Karpas-422 (cell line): ENCODE data around the gene INPP5A. TPM values are rescaled to one million over a fixed set of nuclear protein-coding genes. Genes with fewer than 3 reads are reported as not detected.

Experiments used
- DNase-seq: peaks from one replicate; pipeline ENCODE4 v3.0.0-alpha.2; 2015
- H2AFZ ChIP-seq: fragments of 200-600 bp; sonication (generic); 2 replicates; pipeline ENCODE4 v1.6.1; 2014; ENCODE audit warnings: antibody characterized with exemption, low read length, mixed read lengths
- H3K27ac ChIP-seq: fragments of 200-600 bp; sonication (generic); 2 replicates; pipeline ENCODE4 v1.5.1; 2014; ENCODE audit warnings: mild to moderate bottlenecking, low read length, moderate library complexity
- H3K27me3 ChIP-seq: fragments of 200-600 bp; sonication (generic); 2 replicates; pipeline ENCODE4 v1.6.1; 2014; ENCODE audit warnings: low read length, mixed read lengths
- H3K36me3 ChIP-seq: fragments of 200-600 bp; sonication (generic); 2 replicates; pipeline ENCODE4 v1.6.1; 2014; ENCODE audit warnings: low read length, mixed read lengths; ENCODE audit not compliant: insufficient read depth
- H3K4me1 ChIP-seq: fragments of 200-600 bp; sonication (generic); 2 replicates; pipeline ENCODE4 v1.6.1; 2014; ENCODE audit warnings: mild to moderate bottlenecking, low read length, mixed read lengths
- H3K4me2 ChIP-seq: fragments of 200-600 bp; sonication (generic); 2 replicates; pipeline ENCODE4 v1.6.1; 2014; ENCODE audit warnings: low read length, low read depth, mild to moderate bottlenecking; ENCODE audit not compliant: poor library complexity, severe bottlenecking
- H3K4me3 ChIP-seq: fragments of 200-600 bp; sonication (generic); 2 replicates; pipeline ENCODE4 v1.5.1; 2014; ENCODE audit warnings: mild to moderate bottlenecking, antibody characterized with exemption, low read length, mixed read lengths
- H3K79me2 ChIP-seq: fragments of 200-600 bp; sonication (generic); 2 replicates; pipeline ENCODE4 v1.6.1; 2014; ENCODE audit warnings: mild to moderate bottlenecking, low read length, mixed read lengths
- H3K9ac ChIP-seq: fragments of 200-600 bp; sonication (generic); 2 replicates; pipeline ENCODE4 v1.6.0; 2014; ENCODE audit warnings: low read length
- H3K9me2 ChIP-seq: fragments of 200-600 bp; sonication (generic), shearing (Covaris generic); replicated peaks from 2 replicates; pipeline ENCODE4 v1.6.0; 2014; ENCODE audit warnings: mild to moderate bottlenecking, low read length, moderate library complexity; ENCODE audit not compliant: insufficient read depth
- H3K9me3 ChIP-seq: fragments of 300-700, 200-600 bp; sonication (generic); 2 replicates; pipeline ENCODE4 v1.6.1; 2014; ENCODE audit warnings: low read length, mixed read lengths
- H4K20me1 ChIP-seq: fragments of 200-600 bp; sonication (generic); 2 replicates; pipeline ENCODE4 v1.6.1; 2014; ENCODE audit warnings: mild to moderate bottlenecking, antibody characterized with exemption, low read length, low read depth; ENCODE audit not compliant: insufficient read depth
- total RNA-seq: library from RNA; depleted of rRNA; stranded (reverse); fragments of >200 nt; shearing (Covaris generic); gene quantifications from 2 replicates; pipeline ENCODE4 v1.2.3, GENCODE V29; 2014; ENCODE audit warnings: low replicate concordance

The INPP5A gene
- total RNA-seq, 1 experiment from 2014 or later = 9.1 TPM

DNA sequence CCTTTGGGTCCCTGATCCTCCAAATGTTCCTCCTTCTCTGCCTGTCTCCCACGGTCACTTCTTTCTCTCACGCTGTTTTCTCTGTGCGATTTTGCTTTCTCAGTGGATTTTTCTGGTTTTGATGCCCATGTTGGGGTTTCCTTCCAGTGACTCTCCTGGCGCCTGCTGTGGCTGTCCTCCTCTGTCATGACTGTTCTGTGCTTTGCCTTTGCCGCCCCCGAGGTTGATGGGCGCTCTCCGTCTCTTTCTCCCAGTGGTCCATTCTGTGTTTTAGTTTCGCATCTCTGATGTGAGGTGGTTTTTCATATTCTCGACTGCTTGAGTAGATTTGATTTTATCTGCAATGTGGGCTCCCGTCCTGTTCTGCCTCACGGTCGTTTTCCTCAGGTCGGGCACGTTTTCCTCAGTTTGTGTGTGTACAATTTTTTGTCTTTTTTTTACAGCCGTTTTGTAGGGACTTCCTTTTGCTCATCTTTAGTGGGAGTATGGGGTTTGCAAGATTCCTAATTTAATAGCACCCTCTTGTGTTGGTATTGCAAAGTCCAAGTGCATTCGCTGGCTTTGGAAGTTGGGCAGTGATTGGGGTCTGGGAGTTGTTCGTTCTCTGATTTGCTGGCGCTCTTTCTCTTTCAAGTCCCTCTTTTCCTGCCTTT is 100.0 kb downstream of the INPP5A start:
- peaks cover 38% of the 10 kb centered on the region for H4K20me1 ChIP-seq
- peaks cover 45% of the 10 kb centered on the region for H3K4me1 ChIP-seq
- H2AFZ ChIP-seq = no peak overlapping the region
- H3K27ac ChIP-seq = no peak overlapping the region
- H3K9me2 ChIP-seq = no peaks in the 10 kb centered on the region
- H3K27me3 ChIP-seq = peaks cover 5% of the 10 kb centered on the region; the same call in 1 of the 2 replicates
- H3K36me3 ChIP-seq = no peaks in the 10 kb centered on the region
- H3K9ac ChIP-seq = peak overlapping the region; percentile 23
- no peaks in the 10 kb centered on the region for H3K9me3 ChIP-seq
- H3K79me2 ChIP-seq = no peaks in the 10 kb centered on the region
- DNase-seq = peak; percentile 84
- peak overlapping the region; percentile 46 for H3K4me2 ChIP-seq
- peak overlapping the region; percentile 26; the same call in 1 of the 2 replicates for H3K4me3 ChIP-seq

DNA sequence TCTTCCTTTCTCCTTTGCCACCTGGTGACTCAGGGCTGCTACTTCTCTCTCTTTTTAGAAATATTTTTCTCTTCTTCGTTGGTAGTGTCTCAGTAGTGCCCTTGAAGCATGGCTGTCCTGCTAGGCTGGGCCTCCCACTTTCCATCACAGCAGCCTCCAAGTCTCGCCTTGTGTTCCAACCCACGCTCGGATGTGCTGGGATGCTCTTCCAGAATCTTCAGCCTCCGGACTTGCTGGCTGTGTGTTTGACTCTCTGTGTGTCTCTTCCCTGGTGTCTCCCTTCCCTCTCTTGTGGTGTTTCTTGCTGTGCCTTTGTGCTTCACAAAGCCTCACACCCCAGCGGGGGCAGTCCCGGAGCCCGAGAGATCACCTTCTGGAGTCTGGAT is 100.5 kb downstream of the INPP5A start:
- no peak for DNase-seq
- no peaks in the 10 kb centered on the region for H3K9me2 ChIP-seq
- no peak overlapping the region for H3K9ac ChIP-seq
- no peaks in the 10 kb centered on the region for H3K79me2 ChIP-seq
- H3K27ac ChIP-seq = no peak overlapping the region
- peaks cover 5% of the 10 kb centered on the region; the same call in 1 of the 2 replicates for H3K27me3 ChIP-seq
- peaks cover 39% of the 10 kb centered on the region for H4K20me1 ChIP-seq
- no peaks in the 10 kb centered on the region for H3K36me3 ChIP-seq
- no peak overlapping the region for H3K4me3 ChIP-seq
- peaks cover 40% of the 10 kb centered on the region for H3K4me1 ChIP-seq
- H2AFZ ChIP-seq = no peak overlapping the region
- H3K4me2 ChIP-seq = no peak overlapping the region
- H3K9me3 ChIP-seq = no peaks in the 10 kb centered on the region

DNA sequence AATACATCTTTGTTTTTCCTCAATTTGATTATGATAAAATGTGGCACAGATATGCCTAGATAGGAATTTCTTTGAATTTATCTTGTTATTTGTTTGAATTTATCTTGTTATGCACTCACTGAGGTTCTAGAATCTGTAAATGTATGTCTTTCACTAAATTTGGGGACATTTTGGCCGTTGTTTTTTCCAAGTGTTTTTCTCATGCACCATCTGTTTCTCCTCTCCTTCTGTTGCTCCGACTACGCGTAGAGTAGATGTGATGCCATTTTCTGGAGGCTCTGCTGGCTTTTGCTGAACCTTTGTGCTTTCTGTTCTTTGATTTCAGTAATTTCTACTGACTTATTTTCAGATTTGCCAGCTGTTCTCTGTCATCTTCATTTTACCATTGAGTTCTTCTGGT is 101.9 kb downstream of the INPP5A start:
- Histone ChIP-seq H3K4me1 (peaks cover 27% of the 10 kb centered on the region), H2AFZ (no peak overlapping the region), H3K79me2 (no peaks in the 10 kb centered on the region), H3K27ac (no peak overlapping the region), H3K36me3 (no peaks in the 10 kb centered on the region), H3K9me3 (no peaks in the 10 kb centered on the region), H3K9me2 (no peaks in the 10 kb centered on the region), H3K4me2 (no peak overlapping the region), H4K20me1 (peaks cover 39% of the 10 kb centered on the region), H3K9ac (no peak overlapping the region), H3K27me3 (peaks cover 5% of the 10 kb centered on the region; the same call in 1 of the 2 replicates), H3K4me3 (no peak overlapping the region)
- no peak for DNase-seq

DNA sequence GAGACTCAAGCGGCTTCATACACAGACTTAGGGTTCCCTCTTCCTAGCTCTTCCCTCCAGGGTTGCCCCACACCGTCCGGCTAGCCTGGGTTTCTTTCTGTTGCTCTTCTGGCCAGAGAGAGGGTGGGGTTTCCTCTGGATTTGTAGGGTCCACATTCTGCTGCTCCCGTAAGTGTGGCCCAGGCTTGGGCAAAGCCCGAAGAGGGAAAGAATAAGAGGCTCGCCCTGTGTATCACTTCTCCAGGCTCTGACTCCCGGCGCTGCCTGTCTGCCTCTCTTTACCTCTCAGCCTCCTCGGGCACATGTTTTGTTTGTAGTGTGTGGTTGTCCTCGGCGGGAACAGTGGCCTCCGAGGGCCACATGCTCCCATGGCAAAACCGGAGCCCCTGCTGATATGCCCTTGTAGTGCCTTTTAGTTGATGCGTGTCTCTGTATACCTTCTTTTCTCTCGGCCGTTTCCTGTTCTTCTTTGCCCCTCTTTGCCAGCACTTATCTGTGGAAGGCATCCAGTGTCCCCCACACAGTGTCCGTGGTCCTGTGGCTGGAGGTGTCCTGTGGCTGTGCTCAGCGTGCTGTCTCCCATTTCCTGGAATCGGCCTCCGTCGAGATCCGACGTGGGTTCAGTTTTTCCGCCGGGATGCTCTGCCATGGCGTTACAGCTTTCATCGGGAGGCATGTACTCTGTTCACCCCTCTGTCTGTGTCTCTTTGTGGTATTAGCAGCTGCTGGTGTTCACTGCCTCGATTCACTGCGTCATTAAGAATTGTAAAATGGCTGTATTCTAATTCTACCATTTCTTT is 102.9 kb downstream of the INPP5A start:
- no peak overlapping the region for H3K4me3 ChIP-seq
- H3K27ac ChIP-seq = no peak overlapping the region
- no peaks in the 10 kb centered on the region for H3K79me2 ChIP-seq
- no peaks in the 10 kb centered on the region for H3K9me2 ChIP-seq
- H4K20me1 ChIP-seq = peaks cover 33% of the 10 kb centered on the region
- no peak overlapping the region for H3K4me2 ChIP-seq
- H3K9me3 ChIP-seq = no peaks in the 10 kb centered on the region
- H2AFZ ChIP-seq = no peak overlapping the region
- no peak for DNase-seq
- no peak overlapping the region for H3K9ac ChIP-seq
- H3K27me3 ChIP-seq = peaks cover 5% of the 10 kb centered on the region; the same call in 1 of the 2 replicates
- peaks cover 21% of the 10 kb centered on the region for H3K4me1 ChIP-seq
- H3K36me3 ChIP-seq = no peaks in the 10 kb centered on the region

DNA sequence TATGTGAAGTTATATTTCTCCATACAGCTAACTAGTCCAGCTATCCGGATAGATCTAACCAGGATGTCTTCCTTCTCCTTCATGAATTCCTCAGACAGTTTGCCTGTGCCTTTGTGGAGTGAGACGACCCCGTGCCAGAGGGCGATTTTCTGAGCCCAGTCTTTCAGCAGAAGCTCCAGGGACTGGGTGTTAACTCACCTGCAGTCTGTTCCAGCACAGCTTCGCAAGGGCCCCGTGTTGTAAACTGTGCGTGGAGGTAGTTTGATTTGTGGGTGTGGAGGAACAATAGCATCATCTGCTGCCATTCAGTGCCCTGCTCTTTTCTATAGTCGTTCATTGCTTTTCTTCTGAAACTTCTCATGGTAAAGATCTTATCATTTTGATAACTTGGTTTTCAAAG is 103.8 kb downstream of the INPP5A start:
- DNase-seq = no peak
- Histone ChIP-seq H3K4me2 (no peak overlapping the region), H4K20me1 (peaks cover 33% of the 10 kb centered on the region), H3K9ac (no peak overlapping the region), H3K36me3 (no peaks in the 10 kb centered on the region), H3K4me3 (no peak overlapping the region), H3K27ac (no peak overlapping the region), H3K79me2 (no peaks in the 10 kb centered on the region), H3K9me2 (no peaks in the 10 kb centered on the region), H3K27me3 (peaks cover 5% of the 10 kb centered on the region; the same call in 1 of the 2 replicates), H3K4me1 (peaks cover 14% of the 10 kb centered on the region), H2AFZ (no peak overlapping the region), H3K9me3 (no peaks in the 10 kb centered on the region)

DNA sequence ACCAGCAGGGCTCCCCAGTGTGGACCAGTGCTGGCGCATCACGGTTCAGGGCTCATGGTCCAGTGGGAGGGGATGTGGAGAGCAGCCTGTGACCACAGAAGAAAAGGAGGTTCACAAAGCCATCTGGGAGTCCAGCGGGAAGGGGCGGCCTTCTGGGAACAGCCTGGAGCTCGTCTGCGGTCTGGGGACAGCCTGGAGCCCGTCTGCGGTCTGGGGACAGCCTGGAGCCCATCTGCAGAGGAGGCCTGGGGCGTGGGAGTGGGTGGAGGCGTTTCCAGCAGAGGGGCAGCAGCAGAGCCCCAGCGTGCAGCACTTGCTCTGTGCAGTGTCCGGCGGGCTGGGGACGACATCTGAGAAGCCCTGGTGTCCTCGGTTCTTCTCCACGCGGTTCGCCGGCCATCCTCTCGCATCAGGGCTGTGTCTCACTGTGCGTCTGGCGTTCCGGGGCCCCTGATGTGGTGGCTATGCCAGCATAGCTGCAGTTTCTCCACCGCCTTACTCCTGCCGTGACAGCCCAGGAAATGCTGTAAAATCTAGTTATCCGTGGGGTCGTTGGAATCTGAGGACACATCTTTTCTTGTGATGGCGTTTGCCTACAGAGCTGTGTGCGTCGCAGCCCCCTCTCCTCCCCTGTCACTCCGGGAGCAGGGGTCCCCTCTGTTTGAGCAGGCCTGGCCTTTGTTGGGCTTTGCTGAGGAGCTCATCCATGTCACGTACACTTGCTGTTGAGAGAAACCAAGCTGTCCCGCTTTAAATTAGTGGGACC is 104.6 kb downstream of the INPP5A start:
- H2AFZ ChIP-seq = no peak overlapping the region
- H3K27me3 ChIP-seq = peaks cover 5% of the 10 kb centered on the region; the same call in 1 of the 2 replicates
- H3K9me2 ChIP-seq = no peaks in the 10 kb centered on the region
- no peaks in the 10 kb centered on the region for H3K9me3 ChIP-seq
- H3K4me2 ChIP-seq = no peak overlapping the region
- peaks cover 9% of the 10 kb centered on the region for H3K4me1 ChIP-seq
- no peaks in the 10 kb centered on the region for H3K36me3 ChIP-seq
- H3K79me2 ChIP-seq = no peaks in the 10 kb centered on the region
- H3K9ac ChIP-seq = no peak overlapping the region
- peaks cover 33% of the 10 kb centered on the region for H4K20me1 ChIP-seq
- no peak overlapping the region for H3K4me3 ChIP-seq
- DNase-seq = no peak
- no peak overlapping the region for H3K27ac ChIP-seq

DNA sequence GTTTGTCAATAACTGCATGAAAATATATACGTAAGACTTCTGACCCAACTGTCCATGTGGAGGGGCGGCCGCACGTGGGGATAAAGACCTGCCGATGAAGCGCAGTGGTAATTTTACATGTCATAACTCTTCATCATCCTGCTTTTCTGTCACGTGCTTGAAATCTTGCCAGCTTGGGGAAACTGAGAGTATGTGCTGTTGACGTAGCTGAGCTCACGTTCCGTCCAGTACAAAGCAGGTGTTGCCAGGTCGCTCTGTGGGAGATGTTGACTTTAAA is 105.1 kb downstream of the INPP5A start:
- H3K79me2 ChIP-seq = no peaks in the 10 kb centered on the region
- no peak for DNase-seq

More for the DNA sequence above, 105.1 kb downstream of the INPP5A start:
- Histone ChIP-seq H3K27me3 (peaks cover 5% of the 10 kb centered on the region; the same call in 1 of the 2 replicates), H3K4me1 (peaks cover 4% of the 10 kb centered on the region), H2AFZ (no peak overlapping the region), H3K9me3 (no peaks in the 10 kb centered on the region), H3K9ac (no peak overlapping the region), H3K36me3 (no peaks in the 10 kb centered on the region), H3K9me2 (no peaks in the 10 kb centered on the region), H3K4me2 (no peak overlapping the region), H4K20me1 (peaks cover 33% of the 10 kb centered on the region), H3K27ac (no peak overlapping the region), H3K4me3 (no peak overlapping the region)
